ENCODE data around the gene CSRNP2.

DNA sequence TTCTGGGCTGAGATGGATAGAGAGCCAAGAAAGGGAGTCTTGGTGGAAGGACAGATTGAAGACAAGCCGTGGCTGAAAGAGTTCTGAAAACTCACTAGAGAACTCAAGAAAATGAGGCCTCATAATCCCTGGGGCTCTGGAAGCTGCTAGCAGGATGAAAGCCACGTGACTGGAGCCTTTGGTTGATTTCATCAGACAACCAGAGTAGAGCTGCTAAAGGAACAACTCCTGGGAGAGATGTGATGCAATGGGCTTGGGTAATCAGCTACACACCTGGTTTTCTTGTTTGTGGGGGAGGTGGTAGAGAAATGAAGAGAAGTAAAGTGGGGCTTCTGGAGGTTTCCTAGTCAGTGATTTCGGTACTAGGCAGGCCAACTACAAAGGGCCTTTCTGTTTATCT is 13.4 kb downstream of the CSRNP2 start:
- TF ChIP-seq, protein P1, sequence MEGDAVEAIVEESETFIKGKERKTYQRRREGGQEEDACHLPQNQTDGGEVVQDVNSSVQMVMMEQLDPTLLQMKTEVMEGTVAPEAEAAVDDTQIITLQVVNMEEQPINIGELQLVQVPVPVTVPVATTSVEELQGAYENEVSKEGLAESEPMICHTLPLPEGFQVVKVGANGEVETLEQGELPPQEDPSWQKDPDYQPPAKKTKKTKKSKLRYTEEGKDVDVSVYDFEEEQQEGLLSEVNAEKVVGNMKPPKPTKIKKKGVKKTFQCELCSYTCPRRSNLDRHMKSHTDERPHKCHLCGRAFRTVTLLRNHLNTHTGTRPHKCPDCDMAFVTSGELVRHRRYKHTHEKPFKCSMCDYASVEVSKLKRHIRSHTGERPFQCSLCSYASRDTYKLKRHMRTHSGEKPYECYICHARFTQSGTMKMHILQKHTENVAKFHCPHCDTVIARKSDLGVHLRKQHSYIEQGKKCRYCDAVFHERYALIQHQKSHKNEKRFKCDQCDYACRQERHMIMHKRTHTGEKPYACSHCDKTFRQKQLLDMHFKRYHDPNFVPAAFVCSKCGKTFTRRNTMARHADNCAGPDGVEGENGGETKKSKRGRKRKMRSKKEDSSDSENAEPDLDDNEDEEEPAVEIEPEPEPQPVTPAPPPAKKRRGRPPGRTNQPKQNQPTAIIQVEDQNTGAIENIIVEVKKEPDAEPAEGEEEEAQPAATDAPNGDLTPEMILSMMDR (conservative IDR thresholded peaks at IDR 0.05; ENCODE audit: low read length): no peak
- TF ChIP-seq EZH2phosphoT487 (IDR thresholded peaks at IDR 0.05; ENCODE audit: borderline replicate concordance, low read depth, low read length): no peak

All from OCI-LY7 (cell line).